HCT116 (cell line): ENCODE results near the gene HNRNPDL.

ENCODE experiments used
- ATF3 ChIP-seq: IDR thresholded peaks from 2 replicates; pipeline ENCODE4 v1.6.1; 2012
- CTCF ChIP-seq, 3 experiments: fragments of 200-600 bp in 1 of 3; sonication (generic) in 1 of 3; IDR thresholded peaks in 2 of 3; conservative IDR thresholded peaks in 1 of 3; 2 replicates each; pipeline ENCODE4 v1.5.1; 2012 to 2017; ENCODE audit warnings: low read depth in 2 of 3, low read length in 2 of 3, antibody characterized with exemption in 1 of 3, borderline replicate concordance in 1 of 3, control low read depth in 1 of 3, mild to moderate bottlenecking in 1 of 3, mixed read lengths in 1 of 3, mixed run types in 1 of 3, moderate library complexity in 1 of 3; ENCODE audit not compliant: insufficient read depth in 1 of 3
- EZH2 ChIP-seq: fragments of 200-600 bp; sonication (generic); IDR thresholded peaks from 2 replicates; pipeline ENCODE4 v1.6.1; 2017; ENCODE audit warnings: antibody characterized with exemption, mixed run types
- REST ChIP-seq: IDR thresholded peaks from 2 replicates; pipeline ENCODE4 v1.6.1; 2012; ENCODE audit warnings: low read depth

- TF ChIP-seq EZH2 (no peak), CTCF (IDR thresholded peaks at IDR 0.05 in 2 of 3, conservative IDR thresholded peaks at IDR 0.05 in 1 of 3; ENCODE audit: borderline replicate concordance in 1 of 3, insufficient read depth in 1 of 3, low read depth in 2 of 3, low read length in 2 of 3) (0 out of 6 replicates have a peak, but pooled peaks of 1 of the 3 experiments have one; percentile 3), REST (no peak), ATF3 (no peak)
These were observed 39.6 kb upstream of the HNRNPDL start for GRCh38 chr4:82469791-82470345.
